OCI-LY7 (cell line): ENCODE data around the gene OAS2. TPM values are rescaled to one million over a fixed set of nuclear protein-coding genes. Genes with fewer than 3 reads are reported as not detected.

ENCODE experiments used
- BruUV-seq: library from RNA; stranded (reverse); fragments of 400-500 nt; replicated peaks from 2 replicates; lab custom pipeline; 2021; lab: Mats Ljungman, UMichigan
- CTCF ChIA-PET: fragments of 300-600 bp; sonication (Branson Sonifier 250); formaldehyde crosslinking; loops from one replicate; lab custom pipeline; 2022; ENCODE audit warnings: antibody characterized with exemption; ENCODE audit not compliant: unreplicated experiment; lab: Charles Lee
- POLR2A ChIA-PET: fragments of 300-600 bp; sonication (Branson Sonifier 250); formaldehyde crosslinking; loops from one replicate; lab custom pipeline; 2022; ENCODE audit warnings: antibody characterized with exemption; lab: Charles Lee
- DNase-seq: peaks from one replicate; pipeline ENCODE4 v3.0.0-alpha.2; 2015; ENCODE audit warnings: low spot score
- H2AFZ ChIP-seq: fragments of 200-600 bp; sonication (generic), shearing (Covaris generic); 2 replicates; pipeline ENCODE4 v1.6.1; 2014; ENCODE audit warnings: mild to moderate bottlenecking, antibody characterized with exemption, low read length, moderate library complexity
- H3K27ac ChIP-seq: fragments of 200-600 bp; sonication (generic); 2 replicates; pipeline ENCODE4 v1.5.1; 2014; ENCODE audit warnings: mixed run types, low read depth, mild to moderate bottlenecking, moderate library complexity, low read length, inconsistent platforms; ENCODE audit not compliant: poor library complexity, severe bottlenecking
- H3K36me3 ChIP-seq: fragments of 200-600 bp; sonication (generic); 2 replicates; pipeline ENCODE4 v1.6.1; 2014; ENCODE audit warnings: mild to moderate bottlenecking, antibody characterized with exemption, low read length, moderate library complexity, mixed read lengths; ENCODE audit not compliant: insufficient read depth
- H3K4me1 ChIP-seq: fragments of 200-600 bp; sonication (generic); 2 replicates; pipeline ENCODE4 v1.5.1; 2014; ENCODE audit warnings: mild to moderate bottlenecking, low read length; ENCODE audit not compliant: insufficient read depth, poor library complexity, severe bottlenecking
- H3K4me2 ChIP-seq: fragments of 200-600 bp; sonication (generic); 2 replicates; pipeline ENCODE4 v1.6.1; 2014; ENCODE audit warnings: mild to moderate bottlenecking, low read length
- H3K4me3 ChIP-seq: fragments of 200-600 bp; sonication (generic); 2 replicates; pipeline ENCODE4 v1.5.1; 2014; ENCODE audit warnings: mild to moderate bottlenecking, low read depth, low read length; ENCODE audit not compliant: poor library complexity, severe bottlenecking
- H3K79me2 ChIP-seq: fragments of 200-600 bp; sonication (generic); 2 replicates; pipeline ENCODE4 v1.6.1; 2016; ENCODE audit warnings: low read depth, mild to moderate bottlenecking, low read length, moderate library complexity, mixed read lengths; ENCODE audit not compliant: insufficient read depth
- H3K9me2 ChIP-seq: fragments of 200-600 bp; sonication (generic); 2 replicates; pipeline ENCODE4 v1.6.1; 2016; ENCODE audit warnings: mild to moderate bottlenecking, low read length, mixed read lengths; ENCODE audit not compliant: insufficient read depth
- H3K9me3 ChIP-seq: fragments of 200-600 bp; sonication (generic); 2 replicates; pipeline ENCODE4 v1.6.1; 2014; ENCODE audit warnings: mild to moderate bottlenecking, mixed run types, low read length, mixed read lengths
- H4K20me1 ChIP-seq: fragments of 200-600 bp; sonication (generic); 2 replicates; pipeline ENCODE4 v1.6.1; 2014; ENCODE audit warnings: mild to moderate bottlenecking, antibody characterized with exemption, low read length, moderate library complexity, mixed read lengths; ENCODE audit not compliant: insufficient read depth
- CTCF ChIP-seq: fragments of 200-600 bp; sonication (generic); conservative IDR thresholded peaks from 2 replicates; pipeline ENCODE4 v1.5.1; 2014; ENCODE audit warnings: mild to moderate bottlenecking, antibody characterized with exemption, low read length, moderate library complexity, mixed read lengths
- EZH2phosphoT487 ChIP-seq: fragments of 200-600 bp; sonication (generic); IDR thresholded peaks from 2 replicates; pipeline ENCODE4 v1.6.1; 2018; ENCODE audit warnings: low read depth, borderline replicate concordance, mild to moderate bottlenecking, mixed run types, antibody characterized with exemption, low read length, moderate library complexity, mixed read lengths
- intact Hi-C: fragments of 100-400 bp; cut with micrococcal nuclease; formaldehyde crosslinking; loops from one replicate; pipeline ENCODE4 v1.10.0; 2022; ENCODE audit not compliant: unreplicated experiment
- total RNA-seq, 2 experiments: library from RNA; depleted of rRNA in 1 of 2; stranded (reverse); fragments of >200 nt in 1 of 2; shearing (Covaris generic) in 1 of 2; gene quantifications; 2 replicates each; pipeline ENCODE4 v1.2.3, GENCODE V29; 2014 to 2022

OAS2 gene
- total RNA-seq, 2 experiments from 2014 or later: 33.2 to 46.8 TPM

- no peaks in the 10 kb centered on the region for H3K79me2 ChIP-seq
- intact Hi-C loops: loop anchor here (1.0 to 2.0 kb wide), 6 partner anchors 39 to 181 kb away; no protein-coding TSS in a partner anchor
- H3K4me2 ChIP-seq: peak overlapping the region; percentile 6; the same call in 1 of the 2 replicates
- H2AFZ ChIP-seq: no peak overlapping the region
- H3K36me3 ChIP-seq: peaks cover 98% of the 10 kb centered on the region
- BruUV-seq: no TSS peak
- no peak overlapping the region for H3K4me3 ChIP-seq
- peaks cover 41% of the 10 kb centered on the region for H3K9me3 ChIP-seq
- no peaks in the 10 kb centered on the region for H3K9me2 ChIP-seq
- peak; percentile 82 for DNase-seq
- ChIA-PET POLR2A (interaction anchor here (0.6 to 3.8 kb wide), 13 partner anchors 12 to 181 kb away, joined by 3 to 14 read pairs (median 5); partner anchors contain the start of genes OAS1 and OAS2), CTCF (interaction anchor here (0.6 to 1.9 kb wide), 18 partner anchors 11 to 202 kb away, joined by 3 to 9 read pairs (median 4); partner anchors contain the start of gene OAS2)
- H3K4me1 ChIP-seq: peaks cover 30% of the 10 kb centered on the region
- no peaks in the 10 kb centered on the region for H4K20me1 ChIP-seq
- TF ChIP-seq CTCF: peak; percentile 100
- no peak for TF ChIP-seq EZH2phosphoT487
- peak overlapping the region; percentile 47 for H3K27ac ChIP-seq
Observed at GRCh38 chr12:112992541-112993398, 14.5 kb downstream of the OAS2 start.

- CTCF ChIA-PET: no interaction called here
- intact Hi-C loops: no loop called here
- H3K27ac ChIP-seq: no peak overlapping the region
- no peaks in the 10 kb centered on the region for H3K9me2 ChIP-seq
- no peaks in the 10 kb centered on the region for H3K79me2 ChIP-seq
- H3K4me2 ChIP-seq: no peak overlapping the region
- TF ChIP-seq CTCF (no peak), EZH2phosphoT487 (no peak)
- BruUV-seq: no TSS peak
- POLR2A ChIA-PET: interaction anchor here (0.6 to 2.4 kb wide), 6 partner anchors 17 to 143 kb away, joined by 3 to 6 read pairs (median 4); partner anchors contain the start of gene OAS2
- H3K4me3 ChIP-seq: no peak overlapping the region
- peaks cover 50% of the 10 kb centered on the region for H3K9me3 ChIP-seq
- H3K36me3 ChIP-seq: peaks cover 88% of the 10 kb centered on the region
- no peaks in the 10 kb centered on the region for H4K20me1 ChIP-seq
- H3K4me1 ChIP-seq: peaks cover 43% of the 10 kb centered on the region
- H2AFZ ChIP-seq: no peak overlapping the region
- DNase-seq: no peak
Observed at GRCh38 chr12:112995008-112995407, 16.7 kb downstream of the OAS2 start.

GRCh38 chr12:112996501-112996900, 18.2 kb downstream of the OAS2 start:
- no peak overlapping the region for H3K27ac ChIP-seq
- no peak overlapping the region for H2AFZ ChIP-seq
- no peak overlapping the region for H3K4me2 ChIP-seq
- H3K36me3 ChIP-seq: peaks cover 85% of the 10 kb centered on the region
- no peaks in the 10 kb centered on the region for H3K79me2 ChIP-seq
- TF ChIP-seq EZH2phosphoT487 (no peak), CTCF (no peak)
- peaks cover 54% of the 10 kb centered on the region for H3K4me1 ChIP-seq
- no TSS peak for BruUV-seq
- no peaks in the 10 kb centered on the region for H3K9me2 ChIP-seq
- ChIA-PET POLR2A (no interaction called here), CTCF (no interaction called here)
- no peaks in the 10 kb centered on the region for H4K20me1 ChIP-seq
- no peak for DNase-seq
- H3K9me3 ChIP-seq: peaks cover 50% of the 10 kb centered on the region
- H3K4me3 ChIP-seq: no peak overlapping the region
- intact Hi-C loops: no loop called here
